ENCODE measurements around the gene KIRREL2. TPM values are rescaled to one million over a fixed set of nuclear protein-coding genes. Genes with fewer than 3 reads are reported as not detected.

The KIRREL2 gene
- total RNA-seq, 8 experiments from 2014 or later, result 0.10 to 6.2 (median 1.3) TPM

DNA sequence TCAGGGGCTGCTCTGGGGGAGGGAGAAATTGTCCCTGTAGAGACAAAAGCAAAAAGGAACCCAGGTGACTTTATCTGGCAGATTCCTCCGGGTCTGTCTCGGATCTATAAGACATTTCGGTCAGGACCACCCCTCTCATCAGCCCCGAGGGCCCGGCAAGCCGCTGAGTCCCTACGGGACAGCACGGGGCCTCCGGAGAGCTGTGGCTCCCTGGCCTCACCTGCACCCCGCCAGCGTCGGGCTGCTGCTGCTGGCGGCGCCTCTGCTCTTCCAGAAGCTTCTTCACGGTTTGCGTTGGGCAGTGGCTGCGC, 41.7 kb downstream of the KIRREL2 start:
- H3K27ac ChIP-seq, result no peak overlapping the region
- H3K4me1 ChIP-seq (replicated peaks in 1 of 2), result peaks cover 6 to 15% of the 10 kb centered on the region in 2 donors
- whole genome bisulfite sequencing, 10 experiments, result 26 to 33% methylated on average over 6 of the region's 17 CpGs; no CpG with 5 or more reads in 8 of the 10 experiments
- peak overlapping the region; percentile 36 to 63 (median 55) for H3K4me3 ChIP-seq
- in situ Hi-C loops (cut with MboI; ENCODE audit: low pct_unique_long_range_greater_than_20kb in 2 of 9, low sequenced_read_pairs in 9 of 9, unreplicated experiment in 9 of 9), result no loop called here
- peak in 1 of 8 experiments; percentile 2 for ATAC-seq (replicated peaks in 6 of 8)

DNA sequence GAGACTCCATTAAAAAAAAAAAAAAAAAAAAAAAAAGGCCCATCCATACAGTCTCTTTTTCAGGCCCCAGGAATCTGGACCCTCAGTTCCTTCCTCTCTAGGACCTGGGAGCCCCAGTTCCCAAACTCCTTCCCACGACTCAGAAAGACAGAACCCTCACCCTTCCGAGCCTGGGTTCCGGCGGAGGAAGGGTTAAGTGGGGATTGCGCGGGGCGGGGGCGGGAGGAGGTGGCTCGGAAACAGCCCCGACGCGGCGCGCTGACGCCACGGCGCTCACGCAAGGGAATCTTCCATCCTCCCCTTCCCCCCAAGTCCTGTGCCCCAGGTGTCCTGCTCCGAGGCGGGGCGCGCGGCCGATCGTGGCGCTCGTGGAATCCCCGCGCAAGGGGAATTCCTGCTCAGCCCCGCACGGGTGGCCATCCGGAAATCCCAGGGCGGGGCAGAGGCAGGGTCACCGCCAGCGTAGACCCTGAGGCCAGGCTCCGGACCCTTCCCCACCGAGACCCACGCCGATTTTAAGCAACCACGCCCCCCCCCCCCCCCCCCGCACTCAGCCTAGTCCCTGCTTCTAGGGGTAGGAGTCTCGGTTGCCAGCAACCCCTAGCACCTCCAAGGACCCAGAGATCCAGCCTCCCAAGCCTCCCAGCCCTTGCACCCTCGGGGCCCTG, 43.0 kb downstream of the KIRREL2 start:
- Histone ChIP-seq H3K27ac (peak overlapping the region; percentile 5 to 45), H3K4me3 (peak overlapping the region; percentile 36 to 63 (median 55)), H3K4me1 (replicated peaks in 1 of 2) (peaks cover 6 to 15% of the 10 kb centered on the region in 2 donors)
- ATAC-seq (replicated peaks in 6 of 8), result peak; percentile 66 to 82 (median 74)
- WGBS, 10 experiments, result 0% methylated on average over 8 of the region's 43 CpGs; no CpG with 5 or more reads in 9 of the 10 experiments
- in situ Hi-C loops (cut with MboI; ENCODE audit: low pct_unique_long_range_greater_than_20kb in 2 of 9, low sequenced_read_pairs in 9 of 9, unreplicated experiment in 9 of 9), result no loop called here

DNA sequence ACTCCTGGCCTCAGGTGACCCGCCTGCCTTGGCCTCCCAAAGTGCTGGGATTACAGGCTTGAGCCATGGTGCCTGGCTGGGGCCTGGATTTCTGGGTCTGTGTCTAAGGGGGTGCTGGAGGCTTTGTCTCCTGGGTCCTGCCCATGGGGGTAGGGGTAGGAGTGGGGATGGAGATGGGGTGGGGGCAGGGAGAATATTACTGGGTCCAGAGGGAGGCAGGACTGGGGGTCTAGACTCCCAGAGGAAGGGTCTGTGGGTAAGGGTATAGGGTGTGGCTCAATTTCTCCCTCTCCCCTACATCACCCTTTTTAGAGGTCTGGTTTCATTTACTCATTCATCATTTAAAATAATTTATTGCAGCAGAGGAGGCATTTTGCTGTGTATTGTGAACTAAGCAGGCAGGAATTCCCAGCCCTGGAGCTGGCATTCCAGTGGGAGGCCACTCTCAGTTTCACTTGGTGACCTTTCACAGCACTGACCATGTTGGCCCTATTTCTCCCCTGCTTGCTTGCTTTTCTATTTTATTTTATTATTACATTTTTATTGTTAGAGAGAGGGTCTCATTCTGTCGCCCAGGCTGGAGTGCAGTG, 44.4 kb downstream of the KIRREL2 start:
- no peak overlapping the region for H3K4me3 ChIP-seq
- ATAC-seq (replicated peaks in 6 of 8), result no peak
- in situ Hi-C loops (cut with MboI; ENCODE audit: low pct_unique_long_range_greater_than_20kb in 2 of 9, low sequenced_read_pairs in 9 of 9, unreplicated experiment in 9 of 9), result no loop called here
- H3K27ac ChIP-seq, result no peak overlapping the region
- 20 to 80% (median 60%) methylated on average over 1 of the region's 2 CpGs; no CpG with 5 or more reads in 7 of the 10 experiments for WGBS, 10 experiments
- peaks cover 6 to 15% of the 10 kb centered on the region in 2 donors for H3K4me1 ChIP-seq (replicated peaks in 1 of 2)

DNA sequence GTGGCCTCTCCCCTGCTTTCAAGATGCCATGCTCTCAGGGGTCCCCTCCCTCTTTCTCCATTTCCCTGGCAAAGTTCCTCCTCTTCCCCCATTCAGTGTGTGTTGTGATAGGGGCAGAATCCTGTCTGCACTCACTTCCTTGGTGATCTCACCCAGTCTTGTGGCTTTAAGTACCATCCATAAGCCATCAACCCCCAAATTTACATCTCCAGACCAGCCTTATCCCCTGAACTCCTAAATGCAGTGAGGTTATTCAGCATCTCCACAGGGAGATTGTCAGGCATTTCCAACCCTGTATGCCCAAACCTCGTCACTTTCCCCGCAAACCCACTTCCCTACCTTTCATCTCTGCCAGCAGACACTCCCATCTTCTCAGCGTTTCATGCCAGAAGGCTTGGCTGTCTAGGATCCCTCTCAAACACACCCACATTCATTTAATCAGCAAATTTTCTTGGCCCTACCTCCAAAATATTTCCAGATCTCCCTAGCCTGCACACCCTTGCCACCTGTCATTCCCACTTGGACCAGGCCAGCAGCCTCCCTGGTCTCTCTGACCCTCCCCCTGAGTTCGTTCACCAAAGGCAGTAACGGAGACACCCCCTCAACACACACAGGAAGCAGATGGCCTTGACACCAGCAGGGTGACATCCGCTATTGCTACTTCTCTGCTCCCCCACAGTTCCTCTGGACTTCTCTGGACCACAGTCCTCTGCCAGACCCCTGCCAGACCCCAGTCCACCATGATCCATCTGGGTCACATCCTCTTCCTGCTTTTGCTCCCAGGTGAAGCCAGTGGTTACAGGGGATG, 45.3 kb downstream of the KIRREL2 start, which contains the start of gene HCST:
TSS of gene HCST (plus strand) at position 676 of the 808 bp plus-strand sequence. CDS start at position 741, 65 bp downstream.
- H3K4me3 ChIP-seq, result peak within 1 kb of the TSS in 1 of 5 donors; percentile 13
- no peak within 1 kb of the TSS for H3K27ac ChIP-seq
- peaks cover 6 to 15% of the 10 kb centered on the region in 2 donors for H3K4me1 ChIP-seq (replicated peaks in 1 of 2)
- in situ Hi-C loops (cut with MboI; ENCODE audit: low pct_unique_long_range_greater_than_20kb in 2 of 9, low sequenced_read_pairs in 9 of 9, unreplicated experiment in 9 of 9), result no loop called here
- ATAC-seq (replicated peaks in 6 of 8), result no peak
- 19 to 75% (median 53%) methylated on average over 1 to 4 of the region's 6 CpGs; no CpG with 5 or more reads in 4 of the 10 experiments for WGBS, 10 experiments

DNA sequence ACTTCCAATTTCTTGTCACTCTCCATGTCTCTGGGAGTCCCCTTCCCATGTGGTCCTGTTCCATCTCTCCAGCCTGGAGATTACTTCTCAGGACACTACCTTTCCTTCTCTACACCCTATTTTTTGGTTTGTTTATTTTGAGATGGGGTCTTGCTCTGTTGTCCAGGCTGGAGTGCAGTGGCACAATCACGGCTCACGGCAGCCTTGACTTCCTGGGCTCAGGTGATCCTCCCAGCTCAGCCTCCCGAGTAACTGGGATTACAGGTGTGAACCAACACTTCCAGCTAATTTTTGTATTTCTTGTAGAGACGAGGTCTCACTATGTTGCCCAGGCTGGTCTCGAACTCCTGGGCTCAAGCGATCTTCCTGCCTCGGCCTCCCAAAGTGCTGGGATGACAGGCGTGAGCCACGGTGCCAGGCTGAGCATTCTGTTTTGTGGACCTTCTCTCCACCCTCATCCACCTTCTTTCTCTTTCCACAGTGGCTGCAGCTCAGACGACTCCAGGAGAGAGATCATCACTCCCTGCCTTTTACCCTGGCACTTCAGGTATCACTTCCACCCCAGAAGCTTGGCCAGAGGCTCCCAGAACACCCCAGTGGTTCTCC, 46.3 kb downstream of the KIRREL2 start:
- in situ Hi-C loops (cut with MboI; ENCODE audit: low pct_unique_long_range_greater_than_20kb in 2 of 9, low sequenced_read_pairs in 9 of 9, unreplicated experiment in 9 of 9), result no loop called here
- H3K4me3 ChIP-seq, result peak overlapping the region in 1 of 5 donors; percentile 13
- H3K4me1 ChIP-seq (replicated peaks in 1 of 2), result peaks cover 6 to 18% of the 10 kb centered on the region in 2 donors
- no peak overlapping the region for H3K27ac ChIP-seq
- WGBS, 10 experiments, result 53 to 100% (median 80%) methylated on average over 1 to 6 of the region's 10 CpGs; no CpG with 5 or more reads in 5 of the 10 experiments
- no peak for ATAC-seq (replicated peaks in 6 of 8)

DNA sequence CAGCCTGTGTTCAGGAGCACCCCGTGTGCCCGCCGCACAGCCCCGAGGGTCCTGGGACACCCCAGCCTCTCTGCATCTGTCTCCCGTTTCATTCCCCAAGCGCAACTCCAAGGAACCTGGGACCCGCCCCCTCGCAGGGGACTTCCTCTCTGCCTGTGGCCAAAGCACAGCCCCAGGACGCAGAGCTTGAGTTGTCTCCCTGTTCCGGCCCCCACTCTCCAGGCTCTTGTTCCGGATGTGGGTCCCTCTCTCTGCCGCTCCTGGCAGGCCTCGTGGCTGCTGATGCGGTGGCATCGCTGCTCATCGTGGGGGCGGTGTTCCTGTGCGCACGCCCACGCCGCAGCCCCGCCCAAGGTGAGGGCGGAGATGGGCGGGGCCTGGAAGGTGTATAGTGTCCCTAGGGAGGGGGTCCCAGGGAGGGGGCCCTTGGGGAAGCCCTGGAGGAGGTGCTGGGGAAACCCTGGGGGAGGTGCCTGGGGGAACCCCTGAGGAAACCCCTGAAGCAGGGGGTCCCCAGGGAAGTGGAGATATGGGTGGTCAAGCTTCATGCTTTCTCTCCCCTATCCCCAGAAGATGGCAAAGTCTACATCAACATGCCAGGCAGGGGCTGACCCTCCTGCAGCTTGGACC, 47.0 kb downstream of the KIRREL2 start:
- H3K27ac ChIP-seq, result no peak overlapping the region
- peak in 7 of 8 experiments; percentile 5 to 78 (median 64) for ATAC-seq (replicated peaks in 6 of 8)
- peak overlapping the region in 1 of 5 donors; percentile 13 for H3K4me3 ChIP-seq
- in situ Hi-C loops (cut with MboI; ENCODE audit: low pct_unique_long_range_greater_than_20kb in 2 of 9, low sequenced_read_pairs in 9 of 9, unreplicated experiment in 9 of 9), result no loop called here
- H3K4me1 ChIP-seq (replicated peaks in 1 of 2), result peaks cover 1 to 12% of the 10 kb centered on the region in 2 donors
- 0 to 50% (median 20%) methylated on average over 1 to 5 of the region's 24 CpGs; no CpG with 5 or more reads in 5 of the 10 experiments for WGBS, 10 experiments

DNA sequence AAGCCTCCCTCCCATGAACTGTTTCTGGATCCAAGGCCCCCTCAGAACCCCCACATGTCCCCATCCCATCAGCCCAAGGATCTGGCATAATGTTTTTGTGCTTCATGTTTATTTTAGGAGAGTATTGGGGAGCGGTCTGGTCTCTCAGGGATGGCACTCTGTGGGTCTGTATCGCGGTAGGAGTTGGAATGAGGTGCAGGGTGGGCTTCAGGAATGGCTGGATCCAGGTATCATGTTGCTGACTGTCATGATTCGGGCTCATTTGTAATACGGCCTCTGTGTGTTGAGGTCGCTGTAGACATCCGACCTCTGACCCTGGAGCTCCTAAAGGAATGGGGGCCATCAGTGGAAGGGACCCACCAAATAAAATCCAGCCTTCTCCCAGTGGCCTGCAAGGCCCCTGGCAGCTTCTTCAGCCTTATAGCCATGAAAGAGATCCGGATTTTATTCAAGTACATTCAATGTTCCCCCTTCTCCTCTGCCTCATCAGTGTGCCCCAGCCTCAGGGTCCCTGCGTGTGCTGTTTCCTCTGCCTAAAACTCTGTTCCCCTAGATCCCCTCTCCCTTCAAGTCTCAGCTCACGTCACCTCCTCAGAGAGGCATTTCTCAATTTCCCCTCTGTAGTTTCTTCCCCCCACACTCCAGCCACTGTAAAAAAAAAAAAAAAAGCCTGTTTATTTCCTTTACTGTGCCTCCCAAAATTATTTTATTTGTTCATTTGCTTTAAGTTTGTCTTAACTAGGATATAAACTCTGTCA, 47.8 kb downstream of the KIRREL2 start:
- no peak for ATAC-seq (replicated peaks in 6 of 8)
- peaks cover 0 to 8% of the 10 kb centered on the region in 2 donors for H3K4me1 ChIP-seq (replicated peaks in 1 of 2)
- 10 to 100% (median 92%) methylated on average over 1 to 9 of the region's 10 CpGs for WGBS, 10 experiments
- H3K4me3 ChIP-seq, result no peak overlapping the region
- no peak overlapping the region for H3K27ac ChIP-seq
- in situ Hi-C loops (cut with MboI; ENCODE audit: low pct_unique_long_range_greater_than_20kb in 2 of 9, low sequenced_read_pairs in 9 of 9, unreplicated experiment in 9 of 9), result no loop called here

DNA sequence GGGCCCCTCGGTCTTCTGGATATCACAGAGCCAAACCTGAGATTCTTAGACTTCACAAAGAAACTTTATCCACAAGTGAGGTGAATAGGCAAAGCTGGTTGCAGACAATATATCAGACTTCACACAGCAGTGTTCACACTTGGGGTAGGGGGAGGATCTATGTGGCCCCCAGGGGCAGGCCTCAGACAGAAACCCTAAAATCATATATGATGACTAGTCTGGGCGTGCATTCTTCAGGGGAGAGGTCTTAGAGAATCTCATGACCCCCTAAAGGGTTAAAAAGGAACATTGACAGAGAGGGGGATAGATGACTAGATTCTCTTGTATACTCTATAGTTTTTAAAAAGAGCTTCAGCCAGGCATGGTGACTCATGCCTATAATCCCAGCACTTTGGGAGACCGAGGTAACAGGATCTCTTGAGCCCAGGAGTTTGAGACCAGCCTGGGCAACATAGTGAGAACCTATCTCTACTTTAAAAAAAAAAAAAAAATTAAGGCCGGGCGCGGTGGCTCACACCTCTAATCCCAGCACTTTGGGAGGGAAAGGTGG, 48.5 kb downstream of the KIRREL2 start:
- ATAC-seq (replicated peaks in 6 of 8), result no peak
- H3K4me3 ChIP-seq, result no peak overlapping the region
- H3K27ac ChIP-seq, result no peak overlapping the region
- in situ Hi-C loops (cut with MboI; ENCODE audit: low pct_unique_long_range_greater_than_20kb in 2 of 9, low sequenced_read_pairs in 9 of 9, unreplicated experiment in 9 of 9), result no loop called here
- H3K4me1 ChIP-seq (replicated peaks in 1 of 2), result peaks cover 0 to 8% of the 10 kb centered on the region in 2 donors
- 17 to 94% (median 79%) methylated on average over 1 to 6 of the region's 6 CpGs; no CpG with 5 or more reads in 1 of the 10 experiments for WGBS, 10 experiments

DNA sequence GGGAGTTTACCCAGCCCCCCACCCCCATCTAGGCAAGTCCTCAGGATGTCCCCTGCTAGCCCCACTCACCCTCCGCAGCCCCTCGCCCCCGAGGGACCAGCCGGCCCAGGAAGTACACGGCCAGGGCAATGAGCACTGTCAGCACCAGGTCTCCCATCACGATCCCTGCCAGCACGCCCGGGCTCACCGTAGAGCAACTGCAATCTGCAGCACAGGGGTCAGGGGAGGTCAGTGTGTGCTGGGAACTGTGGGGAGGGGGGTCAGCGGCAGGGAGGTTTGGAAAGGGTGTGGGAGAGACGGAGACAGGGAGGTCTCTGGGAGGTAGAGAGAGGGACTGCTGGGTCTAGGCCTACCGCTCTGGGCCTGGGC, 50.6 kb downstream of the KIRREL2 start:
- in situ Hi-C loops (cut with MboI; ENCODE audit: low pct_unique_long_range_greater_than_20kb in 2 of 9, low sequenced_read_pairs in 9 of 9, unreplicated experiment in 9 of 9), result no loop called here
- WGBS, 10 experiments, result no CpG with 5 or more reads among the region's 12 CpGs

DNA sequence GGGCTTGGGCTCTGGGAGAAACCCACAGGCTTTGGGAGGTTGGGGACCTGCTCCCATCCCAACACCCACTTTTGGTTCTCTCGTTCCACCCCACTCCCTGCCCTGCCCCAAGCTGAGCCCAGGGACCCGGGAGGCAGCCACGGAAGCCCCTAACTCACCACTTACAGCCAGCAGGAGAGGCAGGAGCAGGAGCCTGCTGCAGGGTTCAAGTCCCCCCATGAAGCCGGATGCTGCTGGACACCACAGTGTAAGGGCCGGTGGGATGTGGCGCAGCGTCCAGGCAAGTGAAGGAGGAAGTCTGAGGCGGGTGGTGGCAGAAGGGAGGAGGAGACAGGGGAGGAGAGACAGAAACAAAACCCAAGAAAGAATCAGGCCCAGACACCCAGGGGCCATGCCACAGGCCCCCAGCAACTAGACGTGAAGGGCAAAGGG, 51.3 kb downstream of the KIRREL2 start, which contains the start of gene TYROBP:
TSS of gene TYROBP (minus strand) at position 286 of the 432 bp plus-strand sequence. CDS start at position 219, 67 bp downstream.
- no peak for ATAC-seq (replicated peaks in 6 of 8)
- WGBS, 10 experiments, result 39 to 87% (median 80%) methylated on average over 1 to 6 of the region's 9 CpGs; no CpG with 5 or more reads in 6 of the 10 experiments
- Histone ChIP-seq H3K4me3 (no peak within 1 kb of the TSS), H3K4me1 (replicated peaks in 1 of 2) (peaks cover 0 to 4% of the 10 kb centered on the region in 2 donors), H3K27ac (no peak within 1 kb of the TSS)
- in situ Hi-C loops (cut with MboI; ENCODE audit: low pct_unique_long_range_greater_than_20kb in 2 of 9, low sequenced_read_pairs in 9 of 9, unreplicated experiment in 9 of 9), result no loop called here

More for the DNA sequence above, 50.6 kb downstream of the KIRREL2 start:
- no peak overlapping the region for H3K27ac ChIP-seq
- H3K4me1 ChIP-seq (replicated peaks in 1 of 2), result peaks cover 0 to 4% of the 10 kb centered on the region in 2 donors
- peak in 2 of 8 experiments; percentile 3 to 8 for ATAC-seq (replicated peaks in 6 of 8)
- no peak overlapping the region for H3K4me3 ChIP-seq

DNA sequence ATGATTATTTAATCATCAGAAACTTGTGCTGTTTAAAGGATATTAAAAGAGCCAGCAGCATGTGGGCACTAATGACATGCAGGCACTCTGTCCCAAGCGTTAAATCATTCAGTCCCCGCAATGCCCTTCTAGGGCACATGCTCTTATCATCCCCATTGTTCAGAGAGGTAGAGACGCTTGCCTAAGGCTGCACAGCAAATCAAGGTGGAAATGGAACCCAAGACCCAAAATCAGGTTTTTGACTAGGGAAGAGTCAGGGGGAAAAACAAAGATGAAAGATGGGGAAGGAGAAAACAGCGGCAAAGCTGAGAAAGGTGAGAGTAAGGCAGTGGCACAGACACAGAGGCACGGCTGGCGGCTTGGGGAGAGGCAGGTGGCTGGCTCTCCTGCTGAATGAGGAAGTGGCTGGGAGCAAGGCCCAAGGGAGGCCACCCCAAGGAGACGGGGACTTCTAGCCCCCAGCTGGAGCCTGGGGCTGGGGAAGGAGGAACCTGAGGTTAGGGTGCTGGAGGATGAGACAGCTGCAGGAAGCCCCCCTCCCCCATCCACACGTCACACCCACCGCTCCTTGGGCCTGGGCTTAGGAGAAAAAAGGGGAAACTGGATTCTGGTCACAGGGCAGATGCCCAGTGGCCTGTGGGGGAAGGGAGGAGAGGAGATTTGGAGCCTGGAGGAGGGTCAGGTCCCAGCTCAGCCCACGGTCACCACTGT, 52.4 kb downstream of the KIRREL2 start:
- no peak for ATAC-seq (replicated peaks in 6 of 8)
- in situ Hi-C loops (cut with MboI; ENCODE audit: low pct_unique_long_range_greater_than_20kb in 2 of 9, low sequenced_read_pairs in 9 of 9, unreplicated experiment in 9 of 9), result no loop called here
- H3K4me3 ChIP-seq, result no peak overlapping the region
- 37 to 100% (median 84%) methylated on average over 1 to 8 of the region's 10 CpGs; no CpG with 5 or more reads in 1 of the 10 experiments for WGBS, 10 experiments
- peaks cover 0 to 4% of the 10 kb centered on the region in 2 donors for H3K4me1 ChIP-seq (replicated peaks in 1 of 2)
- no peak overlapping the region for H3K27ac ChIP-seq
